ENCODE results near the gene TGFA.

- TF ChIP-seq CTCF (IDR thresholded peaks at IDR 0.05) (no peak), EZH2 (IDR thresholded peaks at IDR 0.05) (no peak)
Observed at GRCh38 chr2:70480468-70480867, 73.2 kb downstream of the TGFA start.
